GM23338 (cell line): ENCODE data around the gene TRNAU1AP.

ENCODE experiments used
- EZH2 ChIP-seq: fragments of 200-600 bp; sonication (generic); IDR thresholded peaks from one replicate; pipeline ENCODE4 v1.8.0; 2017; ENCODE audit warnings: antibody characterized with exemption, mild to moderate bottlenecking, low read depth; ENCODE audit not compliant: unreplicated experiment
- TF ChIP-seq, protein P1 (sequence below): IDR thresholded peaks from one replicate; pipeline ENCODE4 v1.6.1; 2018; ENCODE audit warnings: antibody characterized with exemption; ENCODE audit not compliant: unreplicated experiment
- TF ChIP-seq, protein P2 (sequence below), 2 experiments: fragments of 200-600 bp in 1 of 2; sonication (generic) in 1 of 2; conservative IDR thresholded peaks; 2 replicates each; pipeline versions ENCODE4 v1.5.1 to v1.6.1; 2016 to 2017; ENCODE audit warnings: antibody characterized with exemption in 2 of 2, low read depth in 2 of 2, mild to moderate bottlenecking in 2 of 2, moderate library complexity in 1 of 2

DNA sequence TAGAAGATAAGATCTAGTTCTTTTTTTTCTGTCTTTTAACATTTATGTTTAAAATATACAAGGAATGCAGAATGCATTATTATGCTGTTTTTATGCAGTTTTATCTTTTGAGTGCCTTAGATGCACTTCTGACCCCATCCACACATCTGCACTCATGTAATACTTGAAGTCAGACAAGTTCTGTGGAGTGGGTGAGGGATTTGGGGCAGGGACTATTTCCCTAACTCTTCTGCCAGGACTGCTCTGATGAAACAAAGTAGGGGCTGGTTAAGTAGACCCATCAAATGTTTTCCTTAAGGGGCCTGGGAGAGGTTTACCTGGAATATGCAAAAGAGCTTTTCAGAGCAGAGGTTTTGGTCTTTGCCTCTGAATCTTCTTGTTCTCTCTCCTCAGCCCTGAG lies 11.4 kb downstream of the TRNAU1AP start:
- TF ChIP-seq, protein P1, sequence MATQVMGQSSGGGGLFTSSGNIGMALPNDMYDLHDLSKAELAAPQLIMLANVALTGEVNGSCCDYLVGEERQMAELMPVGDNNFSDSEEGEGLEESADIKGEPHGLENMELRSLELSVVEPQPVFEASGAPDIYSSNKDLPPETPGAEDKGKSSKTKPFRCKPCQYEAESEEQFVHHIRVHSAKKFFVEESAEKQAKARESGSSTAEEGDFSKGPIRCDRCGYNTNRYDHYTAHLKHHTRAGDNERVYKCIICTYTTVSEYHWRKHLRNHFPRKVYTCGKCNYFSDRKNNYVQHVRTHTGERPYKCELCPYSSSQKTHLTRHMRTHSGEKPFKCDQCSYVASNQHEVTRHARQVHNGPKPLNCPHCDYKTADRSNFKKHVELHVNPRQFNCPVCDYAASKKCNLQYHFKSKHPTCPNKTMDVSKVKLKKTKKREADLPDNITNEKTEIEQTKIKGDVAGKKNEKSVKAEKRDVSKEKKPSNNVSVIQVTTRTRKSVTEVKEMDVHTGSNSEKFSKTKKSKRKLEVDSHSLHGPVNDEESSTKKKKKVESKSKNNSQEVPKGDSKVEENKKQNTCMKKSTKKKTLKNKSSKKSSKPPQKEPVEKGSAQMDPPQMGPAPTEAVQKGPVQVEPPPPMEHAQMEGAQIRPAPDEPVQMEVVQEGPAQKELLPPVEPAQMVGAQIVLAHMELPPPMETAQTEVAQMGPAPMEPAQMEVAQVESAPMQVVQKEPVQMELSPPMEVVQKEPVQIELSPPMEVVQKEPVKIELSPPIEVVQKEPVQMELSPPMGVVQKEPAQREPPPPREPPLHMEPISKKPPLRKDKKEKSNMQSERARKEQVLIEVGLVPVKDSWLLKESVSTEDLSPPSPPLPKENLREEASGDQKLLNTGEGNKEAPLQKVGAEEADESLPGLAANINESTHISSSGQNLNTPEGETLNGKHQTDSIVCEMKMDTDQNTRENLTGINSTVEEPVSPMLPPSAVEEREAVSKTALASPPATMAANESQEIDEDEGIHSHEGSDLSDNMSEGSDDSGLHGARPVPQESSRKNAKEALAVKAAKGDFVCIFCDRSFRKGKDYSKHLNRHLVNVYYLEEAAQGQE, result no peak
- no peak for TF ChIP-seq EZH2
- TF ChIP-seq, protein P2, sequence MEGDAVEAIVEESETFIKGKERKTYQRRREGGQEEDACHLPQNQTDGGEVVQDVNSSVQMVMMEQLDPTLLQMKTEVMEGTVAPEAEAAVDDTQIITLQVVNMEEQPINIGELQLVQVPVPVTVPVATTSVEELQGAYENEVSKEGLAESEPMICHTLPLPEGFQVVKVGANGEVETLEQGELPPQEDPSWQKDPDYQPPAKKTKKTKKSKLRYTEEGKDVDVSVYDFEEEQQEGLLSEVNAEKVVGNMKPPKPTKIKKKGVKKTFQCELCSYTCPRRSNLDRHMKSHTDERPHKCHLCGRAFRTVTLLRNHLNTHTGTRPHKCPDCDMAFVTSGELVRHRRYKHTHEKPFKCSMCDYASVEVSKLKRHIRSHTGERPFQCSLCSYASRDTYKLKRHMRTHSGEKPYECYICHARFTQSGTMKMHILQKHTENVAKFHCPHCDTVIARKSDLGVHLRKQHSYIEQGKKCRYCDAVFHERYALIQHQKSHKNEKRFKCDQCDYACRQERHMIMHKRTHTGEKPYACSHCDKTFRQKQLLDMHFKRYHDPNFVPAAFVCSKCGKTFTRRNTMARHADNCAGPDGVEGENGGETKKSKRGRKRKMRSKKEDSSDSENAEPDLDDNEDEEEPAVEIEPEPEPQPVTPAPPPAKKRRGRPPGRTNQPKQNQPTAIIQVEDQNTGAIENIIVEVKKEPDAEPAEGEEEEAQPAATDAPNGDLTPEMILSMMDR (conservative IDR thresholded peaks at IDR 0.05; ENCODE audit: low read depth in 2 of 2), result no peak
